ENCODE measurements around the gene DHRS2.

GRCh38 chr14:23620177-23620702 is 15.9 kb upstream of the DHRS2 start:
- TF ChIP-seq, protein P1, sequence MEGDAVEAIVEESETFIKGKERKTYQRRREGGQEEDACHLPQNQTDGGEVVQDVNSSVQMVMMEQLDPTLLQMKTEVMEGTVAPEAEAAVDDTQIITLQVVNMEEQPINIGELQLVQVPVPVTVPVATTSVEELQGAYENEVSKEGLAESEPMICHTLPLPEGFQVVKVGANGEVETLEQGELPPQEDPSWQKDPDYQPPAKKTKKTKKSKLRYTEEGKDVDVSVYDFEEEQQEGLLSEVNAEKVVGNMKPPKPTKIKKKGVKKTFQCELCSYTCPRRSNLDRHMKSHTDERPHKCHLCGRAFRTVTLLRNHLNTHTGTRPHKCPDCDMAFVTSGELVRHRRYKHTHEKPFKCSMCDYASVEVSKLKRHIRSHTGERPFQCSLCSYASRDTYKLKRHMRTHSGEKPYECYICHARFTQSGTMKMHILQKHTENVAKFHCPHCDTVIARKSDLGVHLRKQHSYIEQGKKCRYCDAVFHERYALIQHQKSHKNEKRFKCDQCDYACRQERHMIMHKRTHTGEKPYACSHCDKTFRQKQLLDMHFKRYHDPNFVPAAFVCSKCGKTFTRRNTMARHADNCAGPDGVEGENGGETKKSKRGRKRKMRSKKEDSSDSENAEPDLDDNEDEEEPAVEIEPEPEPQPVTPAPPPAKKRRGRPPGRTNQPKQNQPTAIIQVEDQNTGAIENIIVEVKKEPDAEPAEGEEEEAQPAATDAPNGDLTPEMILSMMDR (IDR thresholded peaks at IDR 0.05), result no peak
- TF ChIP-seq ZFX (IDR thresholded peaks at IDR 0.05; ENCODE audit: borderline replicate concordance), result no peak

Measured in 22Rv1 (cell line).